ENCODE data around the gene ACACB. TPM values are rescaled to one million over a fixed set of nuclear protein-coding genes. Genes with fewer than 3 reads are reported as not detected.

ACACB gene
- total and polyA plus RNA-seq, 2 donors (not counting 3 experiments of a cell fraction or from before 2014, with no cell fraction given): 1.3 to 5.7 TPM

DNA sequence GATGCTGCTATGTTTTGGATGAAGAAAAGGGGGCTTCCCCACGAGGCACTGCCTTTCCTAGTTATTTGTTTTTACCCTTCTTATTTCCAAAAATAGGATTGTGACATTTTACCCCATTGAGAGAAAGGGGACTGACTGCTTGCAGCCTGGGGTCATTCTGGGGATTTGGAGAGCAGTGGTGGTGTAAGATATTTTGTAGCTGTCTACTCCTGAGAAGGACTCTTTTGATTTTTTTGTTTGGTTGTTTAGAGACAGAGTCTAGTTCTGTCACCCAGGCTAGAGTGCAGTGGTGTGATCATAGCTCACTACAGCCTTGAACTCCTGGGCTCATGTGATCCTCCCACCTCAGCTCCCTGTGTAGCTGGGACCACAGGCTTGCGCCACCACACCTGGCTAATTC lies 113.8 kb downstream of the ACACB start:
- no peak for FAIRE-seq
- CTCF ChIA-PET: no interaction called here
- dilution Hi-C loops (cut with MboI; ENCODE audit: extremely low pct_ligation_motif_present, low sequenced_read_pairs): no loop called here

More for the DNA sequence above, 113.8 kb downstream of the ACACB start:
- no peak overlapping the region for H3K4me2 ChIP-seq (ENCODE audit: insufficient read depth, low read length)
- H2AFZ ChIP-seq (ENCODE audit: low read depth, low read length): no peak overlapping the region
- H4K20me1 ChIP-seq (replicated peaks; ENCODE audit: control insufficient read depth, extremely low read depth, insufficient read depth, low read length): no peaks in the 10 kb centered on the region
- H3K4me3 ChIP-seq (replicated peaks in 1 of 3; ENCODE audit: insufficient read depth in 1 of 3, low read depth in 1 of 3, low read length in 3 of 3): no peak overlapping the region
- BruUV-seq (replicated peaks): no TSS peak
- no peak overlapping the region for H3K9ac ChIP-seq (replicated peaks; ENCODE audit: extremely low read depth, insufficient read depth, low read length)
- POLR2A ChIA-PET: no interaction called here
- H3K36me3 ChIP-seq (ENCODE audit: control insufficient read depth in 2 of 2, extremely low read depth in 1 of 2, insufficient read depth in 2 of 2, low read length in 2 of 2): no peaks in the 10 kb centered on the region
- DNase-seq (ENCODE audit: low read depth, low spot score): no peak
- intact Hi-C loops (cut with micrococcal nuclease): no loop called here
- H3K4me1 ChIP-seq (ENCODE audit: control insufficient read depth, extremely low read depth, insufficient read depth, low read length): no peaks in the 10 kb centered on the region
- H3K9me1 ChIP-seq (replicated peaks; ENCODE audit: control insufficient read depth, extremely low read depth, insufficient read depth, low read length): no peaks in the 10 kb centered on the region
- no peaks in the 10 kb centered on the region for H3K9me3 ChIP-seq (replicated peaks; ENCODE audit: control insufficient read depth, insufficient read depth, low read length)
- TF ChIP-seq GATA2 (IDR thresholded peaks at IDR 0.05; ENCODE audit: insufficient read depth, insufficient read length, low read depth, low read length) (no peak), EZH2 (IDR thresholded peaks at IDR 0.05; ENCODE audit: borderline replicate concordance, low read depth, low read length, severe bottlenecking) (no peak), CTCF (IDR thresholded peaks at IDR 0.05; ENCODE audit: extremely low read depth in 1 of 2, insufficient read depth in 1 of 2, low read depth in 1 of 2, low read length in 2 of 2) (no peak), MYC (IDR thresholded peaks at IDR 0.05; ENCODE audit: low read depth, low read length) (no peak), POLR2A (IDR thresholded peaks at IDR 0.05; ENCODE audit: low read depth, low read length) (no peak), POLR2AphosphoS5 (IDR thresholded peaks at IDR 0.05; ENCODE audit: insufficient read depth, low read depth, low read length) (no peak), JUN (IDR thresholded peaks at IDR 0.05; ENCODE audit: borderline replicate concordance, insufficient read depth, insufficient read length, low read depth) (no peak), FOS (IDR thresholded peaks at IDR 0.05; ENCODE audit: borderline replicate concordance, insufficient read depth, low read length) (no peak)
- TF ChIP-seq, protein P1, sequence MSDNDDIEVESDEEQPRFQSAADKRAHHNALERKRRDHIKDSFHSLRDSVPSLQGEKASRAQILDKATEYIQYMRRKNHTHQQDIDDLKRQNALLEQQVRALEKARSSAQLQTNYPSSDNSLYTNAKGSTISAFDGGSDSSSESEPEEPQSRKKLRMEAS (IDR thresholded peaks at IDR 0.05; ENCODE audit: insufficient read depth, insufficient read length): no peak
- H3K27ac ChIP-seq (ENCODE audit: insufficient read depth, low read depth, low read length): no peak overlapping the region
- no peaks in the 10 kb centered on the region for H3K27me3 ChIP-seq (ENCODE audit: control insufficient read depth in 2 of 2, insufficient read depth in 2 of 2, low read length in 2 of 2)
- H3K79me2 ChIP-seq (ENCODE audit: control insufficient read depth, insufficient read depth, low read length): no peaks in the 10 kb centered on the region

Data from endothelial cell of umbilical vein (primary cell).